NCI-H226 (cell line): Measurements from ENCODE around the gene PDE8A.
A peak's percentile ranks its signal among the peaks of the same experiment; 100 is the strongest.
"Not testable (repeated sequence)": the region's sequence is repeated elsewhere in the genome, so short reads cannot be mapped to it uniquely, and the experiment has no call there.

Source experiments
- DNase-seq: peaks from one replicate; pipeline ENCODE4 v3.0.0-alpha.2; 2015

Gene PDE8A

GRCh38 chr15:85139391-85139790 is 157.7 kb downstream of the PDE8A start:
- DNase-seq: no peak

- peak; percentile 10 for DNase-seq
Measured at GRCh38 chr15:85141726-85142125, 160.1 kb downstream of the PDE8A start.

DNA sequence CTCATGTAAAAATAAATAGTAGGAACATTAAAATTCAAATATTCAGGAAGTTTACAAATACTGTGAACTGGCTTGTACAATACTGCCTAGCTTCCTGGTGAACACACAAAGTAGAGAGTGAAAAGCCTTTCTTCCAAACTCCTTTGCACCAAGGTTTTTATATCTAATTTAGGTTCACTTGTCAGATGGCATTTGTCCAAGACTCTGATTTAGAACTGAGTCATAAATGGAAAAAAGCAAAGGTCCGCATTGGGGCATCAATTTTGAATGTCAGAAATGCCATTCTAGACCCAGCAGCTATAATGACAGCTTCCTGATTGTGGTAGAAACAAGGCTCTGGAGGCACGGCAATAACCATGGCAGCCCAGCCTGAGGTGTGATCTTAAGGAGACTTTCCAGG is 160.7 kb downstream of the PDE8A start:
- peak; percentile 72 for DNase-seq

GRCh38 chr15:85149465-85150129 is 167.9 kb downstream of the PDE8A start:
- DNase-seq: no peak

- no peak for DNase-seq
Measured at GRCh38 chr15:85150130-85150480, 168.4 kb downstream of the PDE8A start.

DNA sequence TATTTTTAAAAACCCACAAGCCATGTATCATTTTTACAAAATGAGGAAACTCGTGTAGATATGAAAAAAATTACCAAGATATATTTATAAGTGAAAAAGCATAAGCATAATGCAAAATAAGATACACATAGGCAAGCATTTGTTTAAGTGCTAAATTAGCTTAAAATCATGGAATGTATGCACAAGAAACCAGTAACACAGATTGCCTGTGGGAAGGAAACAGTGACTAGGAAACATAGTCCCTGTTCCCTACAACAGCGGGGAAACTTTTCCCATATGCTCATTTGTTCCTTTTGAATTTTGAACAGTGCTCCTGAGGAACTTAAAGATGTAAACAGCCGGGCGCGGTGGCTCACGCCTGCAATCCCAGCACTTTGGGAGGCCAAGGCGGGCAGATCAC is 169.5 kb downstream of the PDE8A start:
- DNase-seq: no peak

GRCh38 chr15:85151861-85152260 is 170.2 kb downstream of the PDE8A start:
- peak; percentile 61 for DNase-seq

- no peak for DNase-seq
Measured at GRCh38 chr15:85154061-85154460, 172.4 kb downstream of the PDE8A start.

GRCh38 chr15:85155360-85155759 is 173.7 kb downstream of the PDE8A start:
- DNase-seq: no peak

DNA sequence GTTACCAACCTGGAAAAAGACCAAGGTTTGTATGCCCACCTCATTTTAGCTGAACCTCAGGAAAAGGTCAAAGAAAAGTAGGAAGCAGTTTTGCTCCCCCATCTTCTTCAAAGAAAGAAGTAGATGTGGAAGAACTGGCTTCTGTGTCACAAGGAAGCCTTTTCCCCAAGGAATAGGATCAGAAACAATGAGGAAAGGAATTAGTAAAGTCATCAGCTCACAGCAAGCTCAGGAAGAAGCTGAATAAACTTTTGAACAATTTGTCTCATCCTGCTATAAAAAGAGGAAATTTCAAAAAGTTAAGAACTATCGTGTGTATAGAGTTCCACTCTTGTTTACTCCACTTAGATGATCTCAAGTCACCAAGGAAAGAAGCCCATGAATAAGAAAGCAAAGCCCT is 174.2 kb downstream of the PDE8A start:
- no peak for DNase-seq

DNA sequence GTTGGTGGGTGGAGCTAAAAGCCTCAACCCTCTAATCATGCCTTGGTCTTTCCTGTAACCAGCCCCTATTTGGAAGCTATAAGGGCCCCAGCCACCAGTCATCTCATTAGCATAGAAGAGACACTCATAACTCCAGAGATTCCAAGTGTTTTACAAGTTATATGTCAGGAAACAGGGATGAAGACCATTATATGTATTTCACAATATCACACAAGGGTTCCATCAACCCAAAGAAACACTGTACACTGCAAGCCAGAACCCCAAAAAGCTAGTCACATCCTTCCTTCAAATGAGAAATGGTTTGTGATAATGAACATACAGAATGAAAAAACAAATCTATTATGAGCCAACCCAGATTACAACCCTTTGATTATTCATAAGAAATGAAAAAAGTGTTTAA is 175.7 kb downstream of the PDE8A start:
- no peak for DNase-seq

- DNase-seq: no peak
Measured at GRCh38 chr15:85162237-85162636, 180.6 kb downstream of the PDE8A start.

GRCh38 chr15:85164841-85165466 is 183.3 kb downstream of the PDE8A start:
- DNase-seq: no peak

DNA sequence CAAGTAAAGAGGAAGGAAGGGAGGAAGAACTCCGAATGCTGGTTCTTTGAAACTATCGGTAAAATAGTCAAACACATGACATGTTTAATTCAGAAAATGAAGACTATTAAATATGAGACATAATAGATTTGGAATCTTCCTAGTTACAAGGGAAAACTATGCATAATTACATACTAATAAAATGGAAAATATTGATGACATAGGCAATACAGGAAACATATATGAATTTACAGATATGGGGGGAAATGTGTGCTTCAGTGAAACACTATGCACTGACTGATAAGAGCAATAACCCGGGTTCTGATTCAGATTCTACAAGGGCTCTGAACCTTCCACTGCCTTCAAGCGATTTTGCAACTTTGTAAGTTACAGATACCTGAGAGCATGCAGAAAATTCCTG is 185.9 kb downstream of the PDE8A start:
- no peak for DNase-seq

- no peak for DNase-seq
Measured at GRCh38 chr15:85168642-85169173, 187.1 kb downstream of the PDE8A start.

GRCh38 chr15:85171736-85172135 is 190.1 kb downstream of the PDE8A start:
- DNase-seq: peak; percentile 29

DNA sequence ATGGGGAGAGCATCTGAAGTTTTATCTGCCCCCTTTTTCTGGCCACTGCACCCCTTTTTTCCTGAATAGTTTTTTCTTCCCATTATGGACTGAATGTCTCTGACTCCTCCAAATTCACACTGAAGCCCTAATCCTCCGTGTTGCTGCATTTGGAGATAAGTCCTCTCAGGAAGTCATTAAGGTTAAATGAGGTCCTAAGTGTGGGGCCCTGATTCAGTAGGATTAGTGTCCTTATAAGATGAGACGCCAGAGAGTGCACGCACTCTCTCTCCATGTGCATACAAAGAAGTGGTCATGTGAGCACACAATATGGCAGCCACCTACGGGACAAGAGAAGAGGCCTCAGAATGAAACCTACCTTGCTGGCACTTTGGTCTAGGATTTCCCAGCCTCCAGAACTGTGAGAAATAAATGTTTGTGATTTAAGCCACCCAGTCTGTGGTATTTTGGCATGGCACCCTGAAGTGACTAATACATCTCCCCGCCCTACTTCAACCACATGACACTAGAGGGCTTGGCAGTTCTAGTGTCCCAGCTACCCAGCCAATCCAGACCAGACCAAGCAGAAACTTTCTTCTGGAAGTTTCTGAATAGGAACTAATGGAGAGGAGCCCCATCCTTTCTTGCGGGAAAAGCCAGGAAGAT is 191.3 kb downstream of the PDE8A start:
- DNase-seq: no peak

- not testable (repeated sequence) for DNase-seq
Measured at GRCh38 chr15:85173630-85174029, 192.0 kb downstream of the PDE8A start.

DNA sequence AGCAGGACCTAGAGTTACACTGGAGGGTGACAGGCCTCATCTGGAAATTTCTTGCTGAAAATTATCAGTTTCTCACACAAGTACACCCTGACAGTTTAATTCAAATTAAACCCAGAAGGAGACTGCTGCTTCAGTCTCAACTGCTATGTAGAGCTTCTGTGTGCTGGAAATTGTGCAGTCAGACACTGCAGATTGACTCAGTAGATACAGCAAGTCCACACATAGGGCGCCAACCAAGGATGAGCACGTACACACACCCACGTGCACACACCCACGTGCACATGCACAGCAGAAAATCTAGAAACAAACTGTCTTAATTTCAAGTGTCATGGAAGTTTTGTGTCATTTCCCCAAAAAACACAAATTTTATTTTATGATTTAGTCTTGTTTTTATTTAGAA is 192.9 kb downstream of the PDE8A start:
- DNase-seq: no peak

- DNase-seq: peak; percentile 92
Measured at GRCh38 chr15:85177042-85177515, 195.4 kb downstream of the PDE8A start.

DNA sequence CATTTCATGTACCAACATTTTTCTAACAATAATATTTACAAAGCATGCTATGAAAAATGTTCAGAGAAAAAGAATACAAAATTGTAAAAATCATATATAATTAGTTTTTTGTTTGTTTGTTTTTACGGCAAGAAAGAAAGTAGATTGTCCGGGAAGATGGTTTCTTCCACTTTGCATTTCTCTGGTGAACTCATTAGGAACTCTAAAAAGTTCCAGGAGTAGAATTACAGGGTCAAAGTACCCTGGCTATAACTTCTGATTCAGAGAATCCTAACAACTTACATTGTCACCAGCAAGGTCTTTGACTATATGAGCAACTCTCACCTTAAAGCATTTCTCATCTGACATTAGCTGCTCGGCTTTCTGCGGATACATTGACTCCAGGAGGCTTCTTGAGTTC is 196.7 kb downstream of the PDE8A start:
- DNase-seq: no peak

DNA sequence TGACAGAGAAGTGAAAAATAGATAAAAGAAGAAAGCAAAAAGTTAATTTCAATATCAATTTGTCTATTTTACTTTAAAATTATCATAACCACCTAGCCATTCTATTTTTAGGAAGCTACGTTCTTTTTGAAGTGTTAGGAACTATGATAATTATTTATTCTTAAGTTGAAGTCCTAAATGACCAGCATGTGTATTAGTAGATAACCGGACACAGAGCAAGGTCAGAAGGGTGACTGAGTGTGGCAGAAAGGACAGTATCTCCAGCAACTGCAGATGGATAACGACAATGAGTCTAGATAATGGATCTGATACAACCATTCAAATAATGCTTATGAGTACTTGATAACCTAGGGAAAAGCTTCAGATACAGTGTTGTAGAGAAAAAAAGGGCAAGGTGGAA is 198.0 kb downstream of the PDE8A start:
- no peak for DNase-seq

GRCh38 chr15:85185350-85185749 is 203.7 kb downstream of the PDE8A start:
- not testable (repeated sequence) for DNase-seq

DNA sequence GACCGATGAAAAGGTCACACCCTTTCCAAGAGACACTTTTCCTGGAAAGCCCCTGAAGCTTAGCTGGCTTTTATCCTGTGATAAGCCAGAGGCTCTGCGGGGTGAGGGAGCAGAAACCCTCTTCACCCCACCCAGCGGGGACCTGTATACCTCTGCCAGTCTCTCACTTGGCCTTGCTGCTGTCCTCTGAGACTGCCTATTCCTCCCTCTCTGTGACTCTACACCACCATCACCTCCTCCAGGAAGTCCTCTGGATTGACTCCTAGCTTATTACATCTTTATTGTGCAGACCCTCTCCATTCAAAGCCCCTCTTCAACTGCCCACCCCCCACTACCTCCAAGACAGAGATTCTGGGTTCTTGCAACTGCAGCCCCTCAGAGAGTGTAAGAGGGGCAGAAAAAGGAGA is 206.5 kb downstream of the PDE8A start:
- DNase-seq: not testable (repeated sequence)
